Measurements from ENCODE around the gene JAZF1. TPM values are rescaled to one million over a fixed set of nuclear protein-coding genes. Genes with fewer than 3 reads are reported as not detected.
"Not testable (repeated sequence)": the region's sequence is repeated elsewhere in the genome, so short reads cannot be mapped to it uniquely, and the experiment has no call there.

JAZF1 gene
- total and polyA plus RNA-seq, 2 of the 8 experiments (the other 6 are each of a cell fraction or from before 2014, with no cell fraction given): 2.6 to 21.8 TPM

- CTCF ChIA-PET (ENCODE audit: partially characterized antibody): interaction anchor here (0.7 kb wide), 1 partner anchor 1393 kb away, joined by 3 read pairs; no protein-coding TSS in a partner anchor
- DNase-seq (ENCODE audit: low read depth in 1 of 2, low spot score in 2 of 2): no peak
- POLR2A ChIA-PET (ENCODE audit: partially characterized antibody): interaction anchor here (0.9 to 1.0 kb wide), 2 partner anchors 17 to 33 kb away, joined by 3 to 4 read pairs; no protein-coding TSS in a partner anchor
These were observed 291.9 kb downstream of the JAZF1 start for GRCh38 chr7:27888736-27889135.

GRCh38 chr7:27886710-27887109 is 293.9 kb downstream of the JAZF1 start:
- H3K18ac ChIP-seq (ENCODE audit: extremely low read depth, low read length); H3K9me3 ChIP-seq (ENCODE audit: insufficient read depth in 2 of 2, low read depth in 1 of 2, low read length in 1 of 2); H2BK120ac ChIP-seq (replicated peaks; ENCODE audit: low read depth, low read length); H3K4me3 ChIP-seq (ENCODE audit: extremely low read depth in 1 of 4, insufficient read depth in 2 of 4, low read depth in 3 of 4, low read length in 4 of 4); H2BK15ac ChIP-seq (ENCODE audit: low read length); H3K27ac ChIP-seq (ENCODE audit: low read depth, low read length); H4K20me1 ChIP-seq (replicated peaks in 1 of 2; ENCODE audit: control insufficient read depth in 1 of 2, insufficient read depth in 2 of 2, low read length in 2 of 2); POLR2A ChIA-PET (ENCODE audit: partially characterized antibody); H4K8ac ChIP-seq (ENCODE audit: extremely low read depth, insufficient read depth, low read length); CTCF ChIA-PET (ENCODE audit: partially characterized antibody); DNase-seq (ENCODE audit: low read depth in 1 of 2, low spot score in 2 of 2); H3K79me1 ChIP-seq (ENCODE audit: low read depth, low read length); H3K36me3 ChIP-seq (ENCODE audit: control insufficient read depth in 2 of 4, insufficient read depth in 4 of 4, low read length in 3 of 4); H3K9ac ChIP-seq (replicated peaks in 1 of 4; ENCODE audit: extremely low read depth in 1 of 4, low read depth in 3 of 4, low read length in 3 of 4); H2AFZ ChIP-seq (ENCODE audit: low read length); H3K23ac ChIP-seq (ENCODE audit: insufficient read length); H3K23me2 ChIP-seq (ENCODE audit: low read depth, low read length); H2AK5ac ChIP-seq (ENCODE audit: low read depth, low read length); H3K79me2 ChIP-seq (ENCODE audit: control insufficient read depth in 1 of 2, insufficient read depth in 2 of 2, low read length in 2 of 2); H4K5ac ChIP-seq (ENCODE audit: insufficient read length, low read depth, low read length); H2BK20ac ChIP-seq (ENCODE audit: low read length); H3K27me3 ChIP-seq (replicated peaks in 1 of 4; ENCODE audit: control insufficient read depth in 3 of 4, extremely low read depth in 1 of 4, insufficient read depth in 3 of 4, low read length in 3 of 4); H3K4me2 ChIP-seq (ENCODE audit: insufficient read depth in 1 of 2, low read depth in 2 of 2, low read length in 2 of 2); FAIRE-seq; H4K91ac ChIP-seq (replicated peaks; ENCODE audit: insufficient read length, low read length); H3K14ac ChIP-seq (ENCODE audit: insufficient read length); H2BK5ac ChIP-seq (ENCODE audit: low read depth, low read length); H2BK12ac ChIP-seq (ENCODE audit: low read depth, low read length); H3K4me1 ChIP-seq (replicated peaks in 1 of 4; ENCODE audit: control insufficient read depth in 3 of 4, insufficient read depth in 4 of 4, low read length in 3 of 4); H3K56ac ChIP-seq (replicated peaks; ENCODE audit: insufficient read length, low read depth, low read length); H3K4ac ChIP-seq (replicated peaks; ENCODE audit: insufficient read length, low read depth, low read length): not testable (repeated sequence)
- WGBS, 2 experiments (ENCODE audit: extremely low coverage in 1 of 2, insufficient coverage in 1 of 2, insufficient read length in 1 of 2, insufficient replicate concordance in 2 of 2, low coverage in 1 of 2, low lambda C conversion rate in 2 of 2, missing lambda C conversion rate in 1 of 2): 95% methylated on average over 3 of the region's 3 CpGs; no CpG with 5 or more reads in 1 of the 2 experiments

More at GRCh38 chr7:27888736-27889135, 291.9 kb downstream of the JAZF1 start:
- no peaks in the 10 kb centered on the region; the same call in 1 of the 2 replicates for H3K79me1 ChIP-seq (ENCODE audit: low read depth, low read length)
- no peak overlapping the region for H4K8ac ChIP-seq (ENCODE audit: extremely low read depth, insufficient read depth, low read length)
- H3K4me1 ChIP-seq (replicated peaks in 1 of 4; ENCODE audit: control insufficient read depth in 3 of 4, insufficient read depth in 4 of 4, low read length in 3 of 4): peaks cover 0 to 4% (median 1%) of the 10 kb centered on the region in 4 experiments; a peak in 1 of 7 replicates
- H3K27me3 ChIP-seq (replicated peaks in 1 of 4; ENCODE audit: control insufficient read depth in 3 of 4, extremely low read depth in 1 of 4, insufficient read depth in 3 of 4, low read length in 3 of 4): no peaks in the 10 kb centered on the region
- no peaks in the 10 kb centered on the region for H4K20me1 ChIP-seq (replicated peaks in 1 of 2; ENCODE audit: control insufficient read depth in 1 of 2, insufficient read depth in 2 of 2, low read length in 2 of 2)
- FAIRE-seq: no peak
- H2BK15ac ChIP-seq (ENCODE audit: low read length): no peak overlapping the region
- H3K56ac ChIP-seq (replicated peaks; ENCODE audit: insufficient read length, low read depth, low read length): no peak overlapping the region
- H2AFZ ChIP-seq (ENCODE audit: low read length): no peak overlapping the region
- no peak overlapping the region for H3K14ac ChIP-seq (ENCODE audit: insufficient read length)
- no peak overlapping the region for H3K4me2 ChIP-seq (ENCODE audit: insufficient read depth in 1 of 2, low read depth in 2 of 2, low read length in 2 of 2)
- H3K18ac ChIP-seq (ENCODE audit: extremely low read depth, low read length): no peak overlapping the region
- no peak overlapping the region for H3K4me3 ChIP-seq (ENCODE audit: extremely low read depth in 1 of 4, insufficient read depth in 2 of 4, low read depth in 3 of 4, low read length in 4 of 4)
- H3K9me3 ChIP-seq (ENCODE audit: insufficient read depth in 2 of 2, low read depth in 1 of 2, low read length in 1 of 2): no peaks in the 10 kb centered on the region
- H3K23ac ChIP-seq (ENCODE audit: insufficient read length): no peak overlapping the region
- 90% methylated on average over 5 of the region's 5 CpGs; no CpG with 5 or more reads in 1 of the 2 experiments for WGBS, 2 experiments (ENCODE audit: extremely low coverage in 1 of 2, insufficient coverage in 1 of 2, insufficient read length in 1 of 2, insufficient replicate concordance in 2 of 2, low coverage in 1 of 2, low lambda C conversion rate in 2 of 2, missing lambda C conversion rate in 1 of 2)
- no peak overlapping the region for H2BK20ac ChIP-seq (ENCODE audit: low read length)
- H3K36me3 ChIP-seq (ENCODE audit: control insufficient read depth in 2 of 4, insufficient read depth in 4 of 4, low read length in 3 of 4): no peaks in the 10 kb centered on the region
- H3K4ac ChIP-seq (replicated peaks; ENCODE audit: insufficient read length, low read depth, low read length): no peak overlapping the region
- no peak overlapping the region for H2BK5ac ChIP-seq (ENCODE audit: low read depth, low read length)
- H3K23me2 ChIP-seq (ENCODE audit: low read depth, low read length): no peaks in the 10 kb centered on the region; the same call in 1 of the 2 replicates
- no peak overlapping the region for H3K9ac ChIP-seq (replicated peaks in 1 of 4; ENCODE audit: extremely low read depth in 1 of 4, low read depth in 3 of 4, low read length in 3 of 4)
- no peaks in the 10 kb centered on the region for H3K79me2 ChIP-seq (ENCODE audit: control insufficient read depth in 1 of 2, insufficient read depth in 2 of 2, low read length in 2 of 2)
- no peak overlapping the region for H4K91ac ChIP-seq (replicated peaks; ENCODE audit: insufficient read length, low read length)
- TF ChIP-seq JUN (IDR thresholded peaks at IDR 0.05; ENCODE audit: low read depth, low read length): no peak
- TF ChIP-seq KDM4A (IDR thresholded peaks at IDR 0.05; ENCODE audit: low read depth, low read length, severe bottlenecking): no peak
- no peak for TF ChIP-seq SUZ12 (IDR thresholded peaks at IDR 0.05; ENCODE audit: low read length)
- H2BK12ac ChIP-seq (ENCODE audit: low read depth, low read length): no peak overlapping the region
- H2BK120ac ChIP-seq (replicated peaks; ENCODE audit: low read depth, low read length): no peak overlapping the region
- no peak overlapping the region for H2AK5ac ChIP-seq (ENCODE audit: low read depth, low read length)
- no peak overlapping the region for H4K5ac ChIP-seq (ENCODE audit: insufficient read length, low read depth, low read length)
- H3K27ac ChIP-seq (ENCODE audit: low read depth, low read length): no peak overlapping the region

Measured in H1 (cell line).